Heart left ventricle (tissue), 16 donors: ENCODE data around the gene TF. TPM values are rescaled to one million over a fixed set of nuclear protein-coding genes. Genes with fewer than 3 reads are reported as not detected.

Experiments used
- ATAC-seq, 4 donors: fragments of 200-7000 bp; cut with Tn5 transposase; one replicate each; pipeline ENCODE4 v1.9.1; 2020 to 2022; ENCODE audit warnings: moderate library complexity in 4 of 4, mild to moderate bottlenecking in 3 of 4, moderate number of reproducible peaks in 1 of 4
- DNase-seq, 5 donors: peaks; one replicate each; pipeline ENCODE4 v3.0.0-alpha.2; 2020
- H3K27ac ChIP-seq, 12 donors: fragments of 200-600 bp; sonication (generic) in 4 of 12; one replicate each; pipeline versions ENCODE4 v1.5.0 to v1.8.0; 2016 to 2022; ENCODE audit warnings: mild to moderate bottlenecking in 2 of 12
- H3K27me3 ChIP-seq, 9 donors: fragments of 200-600 bp; sonication (generic) in 2 of 9; one replicate each; pipeline versions ENCODE4 v1.5.1 to v1.8.0; 2016 to 2022; ENCODE audit warnings: mild to moderate bottlenecking in 3 of 9
- H3K36me3 ChIP-seq, 9 donors: fragments of 200-600 bp; sonication (generic) in 2 of 9; one replicate each; pipeline versions ENCODE4 v1.5.0 to v1.8.0; 2018 to 2022; ENCODE audit warnings: mild to moderate bottlenecking in 2 of 9
- H3K4me1 ChIP-seq, 12 donors: fragments of 200-600 bp; sonication (generic) in 4 of 12; one replicate each; pipeline versions ENCODE4 v1.5.0 to v1.8.0; 2016 to 2022; ENCODE audit warnings: mild to moderate bottlenecking in 3 of 12
- H3K4me3 ChIP-seq, 12 donors: fragments of 200-600 bp; sonication (generic) in 4 of 12; one replicate each; pipeline versions ENCODE4 v1.5.0 to v1.8.0; 2017 to 2022; ENCODE audit warnings: mild to moderate bottlenecking in 9 of 12, moderate library complexity in 4 of 12
- H3K9me3 ChIP-seq, 12 donors: fragments of 200-600 bp; sonication (generic) in 4 of 12; one replicate each; pipeline versions ENCODE4 v1.5.0 to v1.8.0; 2016 to 2022; ENCODE audit warnings: mild to moderate bottlenecking in 1 of 12
- POLR2A ChIP-seq, 2 donors: fragments of 450-650 bp; IDR thresholded peaks; one replicate each; pipeline ENCODE4 v1.6.1; 2017; ENCODE audit warnings: antibody characterized with exemption in 2 of 2, mild to moderate bottlenecking in 2 of 2, moderate library complexity in 2 of 2
- WGBS, 4 donors: extraction: QIAGEN DNeasy Blood & Tissue Kit in 2 of 4; methylation state at CpG; one replicate each; pipeline versions ENCODE4 v1.1.5 to v1.1.7; 2013 to 2018; 5-methylcytosine and 5-hydroxymethylcytosine counted together
- intact Hi-C, 10 donors: fragments of 100-400 bp; cut with DNase I; formaldehyde crosslinking; loops; one replicate each; pipeline versions ENCODE4 v1.11.1 to v1.14.2; 2022
- polyA plus RNA-seq, 2 donors: library from polyadenylated mRNA; stranded (reverse); fragments of 200-250 nt; gene quantifications; one replicate each; pipeline ENCODE4 v1.2.3, GENCODE V29; 2013
- total RNA-seq, 9 donors: library from RNA; depleted of rRNA in 2 of 9; stranded (reverse); fragments of >200 nt in 2 of 9; fragmentation: NEBNext Ultra II Directional in 3 of 9; extraction: Animal tissue kit (Norgen Biotek cat#: 25700) in 3 of 9; gene quantifications; one replicate each; pipeline versions ENCODE4 v1.1.0 to v1.2.4, GENCODE V29; 2016 to 2023
- TF ChIP-seq, protein P1 (sequence below), 12 donors: fragments of 200-600 bp; sonication (generic) in 4 of 12; IDR thresholded peaks; one replicate each; pipeline versions ENCODE4 v1.5.0 to v1.8.0; 2018 to 2022; ENCODE audit warnings: antibody characterized with exemption in 12 of 12, mild to moderate bottlenecking in 5 of 12
- donor health status: ischemic (EF 13 %, LVEDD 7.1; RV severe dilation, severe dysfunction).
- donor health status: healthy with polysubstance abuse.
- donor health status: DM: no; HTN: yes; CAD: no.
- donor health status: DM: no; HTN: no; CAD: no.
- donor health status: ischemic (EF 25% LVEDD 6.9; RV normal size, moderate dysfunction).
- donor health status: ischemic (EF 25% LVEDD 5.7; RV mildly dilated, moderate dysfunction).
- donor health status: healthy.
- donor health status: DM: yes; HTN: yes; CAD: no.
- donor health status: ischemic (EF 35%, LVEDD 5.7; RV mildly dilated, moderate dysfunction).
- donor health status: nonischemic (EF 11% LVEDD 7.7; RV severe dilation, severe dysfunction).
- donor health status: DM: yes; HTN: yes; CAD: no.
- donor health status: PGD.
- donor health status: ischemic (EF 29% LVEDD 5.4; RV normal size, mild dysfunction).
- donor health status: nonischemic (EF 23%, LVEDD 6.1; RV moderate dilation, normal function).

TF gene
- total and polyA plus RNA-seq, 11 donors: 0.86 to 76.0 (median 2.4) TPM; not detected in 1

DNA sequence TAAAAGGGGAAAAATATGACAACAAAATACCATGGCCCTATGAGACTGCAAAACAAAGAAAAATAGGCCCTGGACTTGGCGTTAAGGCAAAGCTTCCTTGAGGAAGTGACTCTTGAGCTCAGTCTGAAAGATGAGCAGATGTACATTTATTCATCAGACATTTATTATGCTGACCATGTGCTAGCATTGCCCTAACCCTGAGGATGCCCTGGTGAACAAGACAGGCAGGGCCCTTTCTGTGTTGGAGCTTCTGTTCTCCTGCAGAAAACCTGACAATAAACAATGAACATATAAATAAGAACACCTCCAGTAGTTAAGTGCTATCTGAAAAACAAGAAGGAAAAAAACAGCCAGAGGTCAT lies 12.4 kb downstream of the TF start:
- H3K36me3 ChIP-seq: no peaks in the 10 kb centered on the region
- DNase-seq (no peak), ATAC-seq (no peak)
- intact Hi-C loops: no loop called here
- 72 to 78% (median 77%) methylated on average over 1 of the region's 1 CpG for WGBS, 4 donors
- peaks cover 0 to 1% (median 0%) of the 10 kb centered on the region in 12 donors for H3K4me1 ChIP-seq
- H3K27me3 ChIP-seq: no peaks in the 10 kb centered on the region
- TF ChIP-seq, protein P1, sequence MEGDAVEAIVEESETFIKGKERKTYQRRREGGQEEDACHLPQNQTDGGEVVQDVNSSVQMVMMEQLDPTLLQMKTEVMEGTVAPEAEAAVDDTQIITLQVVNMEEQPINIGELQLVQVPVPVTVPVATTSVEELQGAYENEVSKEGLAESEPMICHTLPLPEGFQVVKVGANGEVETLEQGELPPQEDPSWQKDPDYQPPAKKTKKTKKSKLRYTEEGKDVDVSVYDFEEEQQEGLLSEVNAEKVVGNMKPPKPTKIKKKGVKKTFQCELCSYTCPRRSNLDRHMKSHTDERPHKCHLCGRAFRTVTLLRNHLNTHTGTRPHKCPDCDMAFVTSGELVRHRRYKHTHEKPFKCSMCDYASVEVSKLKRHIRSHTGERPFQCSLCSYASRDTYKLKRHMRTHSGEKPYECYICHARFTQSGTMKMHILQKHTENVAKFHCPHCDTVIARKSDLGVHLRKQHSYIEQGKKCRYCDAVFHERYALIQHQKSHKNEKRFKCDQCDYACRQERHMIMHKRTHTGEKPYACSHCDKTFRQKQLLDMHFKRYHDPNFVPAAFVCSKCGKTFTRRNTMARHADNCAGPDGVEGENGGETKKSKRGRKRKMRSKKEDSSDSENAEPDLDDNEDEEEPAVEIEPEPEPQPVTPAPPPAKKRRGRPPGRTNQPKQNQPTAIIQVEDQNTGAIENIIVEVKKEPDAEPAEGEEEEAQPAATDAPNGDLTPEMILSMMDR (IDR thresholded peaks at IDR 0.05): no peak
- TF ChIP-seq POLR2A (IDR thresholded peaks at IDR 0.05): no peak
- no peak overlapping the region for H3K4me3 ChIP-seq
- H3K27ac ChIP-seq: no peak overlapping the region
- H3K9me3 ChIP-seq: no peaks in the 10 kb centered on the region

DNA sequence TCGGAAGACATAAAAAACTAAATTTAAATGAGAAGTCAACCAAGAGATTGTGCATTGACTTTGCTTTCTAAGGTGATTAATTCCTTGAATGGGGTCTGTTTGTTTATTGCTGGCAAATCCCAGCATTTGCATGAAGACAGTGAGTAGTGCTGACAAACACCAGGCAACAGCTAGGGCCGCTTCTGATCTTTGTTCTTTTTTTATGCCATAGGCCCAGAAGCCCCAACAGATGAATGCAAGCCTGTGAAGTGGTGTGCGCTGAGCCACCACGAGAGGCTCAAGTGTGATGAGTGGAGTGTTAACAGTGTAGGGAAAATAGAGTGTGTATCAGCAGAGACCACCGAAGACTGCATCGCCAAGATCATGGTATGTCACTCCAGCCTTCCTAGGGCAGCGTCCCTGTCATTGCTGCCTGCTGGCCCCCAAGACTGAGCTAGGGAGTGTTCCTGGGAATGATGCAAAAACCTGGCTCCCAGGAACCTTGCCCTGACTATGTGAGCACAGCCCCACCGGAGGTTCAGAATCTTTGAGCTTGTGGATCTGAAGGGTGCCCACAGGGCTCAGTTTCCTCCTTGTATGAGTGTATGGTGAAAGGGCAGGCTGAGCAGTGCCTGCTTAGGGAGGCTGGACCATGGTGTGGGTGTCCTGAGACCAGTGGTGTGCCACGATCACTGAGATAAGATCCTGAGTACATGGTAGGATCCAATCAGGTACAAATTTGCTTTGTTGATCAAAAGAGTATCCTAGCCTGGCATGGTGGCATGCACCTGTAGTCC lies 13.0 kb downstream of the TF start:
- intact Hi-C loops: no loop called here
- Histone ChIP-seq H3K9me3 (no peaks in the 10 kb centered on the region), H3K36me3 (no peaks in the 10 kb centered on the region), H3K27ac (no peak overlapping the region), H3K4me1 (peaks cover 0 to 7% (median 0%) of the 10 kb centered on the region in 12 donors), H3K4me3 (no peak overlapping the region), H3K27me3 (no peaks in the 10 kb centered on the region)
- WGBS, 4 donors: 71 to 82% (median 76%) methylated on average over 9 of the region's 9 CpGs
- TF ChIP-seq, protein P1 (IDR thresholded peaks at IDR 0.05): no peak
- TF ChIP-seq POLR2A (IDR thresholded peaks at IDR 0.05): no peak
- no peak for ATAC-seq
- DNase-seq: no peak

DNA sequence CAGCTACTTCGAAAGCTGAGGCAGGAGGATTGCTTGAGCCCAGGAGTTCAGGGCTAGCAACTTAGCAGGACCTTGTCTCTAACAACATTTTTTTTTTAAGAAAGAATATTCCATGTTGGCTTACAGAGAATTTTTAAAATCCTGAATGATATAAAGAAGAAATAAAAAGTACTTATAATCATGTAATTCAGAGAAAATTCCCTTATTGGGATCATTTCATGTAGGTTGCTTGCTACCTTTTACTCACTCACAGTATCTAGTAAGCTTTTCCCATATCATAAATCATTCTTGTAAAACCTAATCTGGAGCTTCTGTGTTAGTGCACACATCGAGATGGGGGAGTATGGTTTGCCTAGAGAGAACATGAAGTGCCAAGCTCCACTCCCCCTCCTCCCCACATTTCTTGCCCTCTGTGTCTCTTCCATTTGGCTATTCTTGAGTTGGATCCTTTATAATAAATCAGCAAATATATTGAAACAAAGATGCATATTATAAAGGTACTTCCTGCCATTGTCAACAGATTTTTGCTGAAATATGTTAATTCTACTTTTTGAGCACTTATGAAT lies 13.6 kb downstream of the TF start:
- WGBS, 4 donors: 77 to 85% (median 81%) methylated on average over 2 of the region's 2 CpGs

DNA sequence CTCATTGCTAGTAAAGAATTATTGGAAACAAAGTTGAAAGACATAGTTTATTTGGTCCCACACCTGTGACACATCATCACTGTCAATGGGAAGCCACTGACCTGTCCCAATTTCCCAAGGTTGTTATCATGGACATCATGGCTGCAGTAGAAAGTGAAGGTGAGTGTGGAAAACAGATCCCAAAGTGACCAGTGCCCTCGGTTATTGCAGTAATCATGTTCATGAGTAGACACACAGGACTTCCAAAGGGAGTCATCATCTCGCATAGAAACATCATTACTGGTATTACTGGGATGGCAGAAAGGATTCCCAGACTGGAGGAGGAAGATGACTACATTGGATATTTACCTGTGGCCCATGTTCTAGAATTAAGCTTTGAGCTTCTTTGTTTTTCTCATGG lies 14.7 kb downstream of the TF start:
- ATAC-seq (no peak), DNase-seq (no peak)
- intact Hi-C loops: no loop called here
- Histone ChIP-seq H3K4me1 (peaks cover 0 to 17% (median 8%) of the 10 kb centered on the region in 12 donors), H3K27ac (no peak overlapping the region), H3K4me3 (no peak overlapping the region), H3K27me3 (no peaks in the 10 kb centered on the region), H3K36me3 (no peaks in the 10 kb centered on the region), H3K9me3 (no peaks in the 10 kb centered on the region)
- TF ChIP-seq, protein P1 (IDR thresholded peaks at IDR 0.05): no peak
- TF ChIP-seq POLR2A (IDR thresholded peaks at IDR 0.05): no peak
- 93 to 100% (median 97%) methylated on average over 2 of the region's 2 CpGs for WGBS, 4 donors

More for the DNA sequence above, 13.6 kb downstream of the TF start:
- intact Hi-C loops: no loop called here
- DNase-seq: no peak
- TF ChIP-seq, protein P1 (IDR thresholded peaks at IDR 0.05): no peak
- no peak for TF ChIP-seq POLR2A (IDR thresholded peaks at IDR 0.05)
- Histone ChIP-seq H3K4me1 (peaks cover 0 to 14% (median 6%) of the 10 kb centered on the region in 12 donors), H3K4me3 (no peak overlapping the region), H3K27me3 (no peaks in the 10 kb centered on the region), H3K9me3 (no peaks in the 10 kb centered on the region), H3K36me3 (no peaks in the 10 kb centered on the region), H3K27ac (no peak overlapping the region)
- ATAC-seq: no peak
